IMR-90 (cell line): ENCODE measurements around the gene DUOX1. TPM values are rescaled to one million over a fixed set of nuclear protein-coding genes. Genes with fewer than 3 reads are reported as not detected.

ENCODE experiments used
- ATAC-seq: fragments of 200-7000 bp; cut with Tn5 transposase; 2 replicates; pipeline ENCODE4 v1.9.1; 2020; ENCODE audit warnings: low read depth, mild to moderate bottlenecking, moderate library complexity
- BruUV-seq: library from RNA; stranded (reverse); fragments of 400-500 nt; replicated peaks from 2 replicates; lab custom pipeline; 2021; lab: Mats Ljungman, UMichigan
- CTCF ChIA-PET: fragments of 300-600 bp; formaldehyde crosslinking; extraction: SDS; loops from one replicate; lab custom pipeline; 2021; ENCODE audit warnings: antibody characterized with exemption; lab: Yijun Ruan, JAX
- POLR2A ChIA-PET: fragments of 300-600 bp; sonication (Branson Sonifier 250); formaldehyde crosslinking; loops from one replicate; lab custom pipeline; 2022; ENCODE audit warnings: antibody characterized with exemption; ENCODE audit not compliant: unreplicated experiment; lab: Charles Lee
- DNase-seq: peaks from one replicate; pipeline ENCODE4 v3.0.0; 2013
- H2AFZ ChIP-seq: replicated peaks from 2 replicates; pipeline ENCODE3; 2013; ENCODE audit warnings: low read length, mild to moderate bottlenecking; ENCODE audit not compliant: poor library complexity
- H2AK5ac ChIP-seq: 2 replicates; pipeline ENCODE4 v1.6.1; 2013; ENCODE audit warnings: low read depth, low read length, inconsistent platforms
- H2AK9ac ChIP-seq: replicated peaks from 2 replicates; pipeline ENCODE3; 2013; ENCODE audit warnings: mild to moderate bottlenecking, low read depth, low read length, moderate library complexity; ENCODE audit not compliant: poor library complexity
- H2BK120ac ChIP-seq: 2 replicates; pipeline ENCODE4 v1.6.1; 2013; ENCODE audit warnings: low read depth, low read length, inconsistent platforms
- H2BK15ac ChIP-seq: 3 replicates; pipeline ENCODE4 v1.6.1; 2013; ENCODE audit warnings: low read depth, low read length, inconsistent platforms
- H2BK20ac ChIP-seq: 2 replicates; pipeline ENCODE4 v1.6.1; 2013; ENCODE audit warnings: low read depth, mild to moderate bottlenecking, inconsistent platforms, low read length, moderate library complexity
- H2BK5ac ChIP-seq: 2 replicates; pipeline ENCODE4 v1.6.1; 2013; ENCODE audit warnings: mild to moderate bottlenecking, low read depth, low read length, inconsistent platforms; ENCODE audit not compliant: poor library complexity, severe bottlenecking
- H3K14ac ChIP-seq: replicated peaks from 2 replicates; pipeline ENCODE4 v1.6.1; 2013; ENCODE audit warnings: low read depth, low read length, inconsistent platforms
- H3K18ac ChIP-seq: 2 replicates; pipeline ENCODE4 v1.6.1; 2013; ENCODE audit warnings: low read depth, low read length, control low read depth
- H3K23ac ChIP-seq: 2 replicates; pipeline ENCODE4 v1.6.1; 2013; ENCODE audit warnings: low read depth, low read length, inconsistent platforms
- H3K27ac ChIP-seq: 2 replicates; pipeline ENCODE4 v1.5.1; 2013; ENCODE audit warnings: mild to moderate bottlenecking, control low read depth, low read length; ENCODE audit not compliant: insufficient read depth
- H3K27me3 ChIP-seq: 2 replicates; pipeline ENCODE4 v1.6.1; 2013; ENCODE audit warnings: low read length; ENCODE audit not compliant: control insufficient read depth, insufficient read depth
- H3K36me3 ChIP-seq: 2 replicates; pipeline ENCODE4 v1.6.1; 2013; ENCODE audit warnings: low read length, mixed read lengths; ENCODE audit not compliant: control insufficient read depth, insufficient read depth
- H3K4ac ChIP-seq: 2 replicates; pipeline ENCODE4 v1.6.1; 2013; ENCODE audit warnings: low read depth, low read length, inconsistent platforms
- H3K4me1 ChIP-seq: 2 replicates; pipeline ENCODE4 v1.6.1; 2013; ENCODE audit warnings: low read length, mixed read lengths; ENCODE audit not compliant: control insufficient read depth, insufficient read depth
- H3K4me2 ChIP-seq: 2 replicates; pipeline ENCODE4 v1.6.1; 2013; ENCODE audit warnings: low read depth, mild to moderate bottlenecking, control low read depth, low read length, moderate library complexity
- H3K4me3 ChIP-seq: 2 replicates; pipeline ENCODE4 v1.5.1; 2013; ENCODE audit warnings: low read depth, mild to moderate bottlenecking, control low read depth, low read length, moderate library complexity; ENCODE audit not compliant: insufficient read depth
- H3K56ac ChIP-seq: 2 replicates; pipeline ENCODE4 v1.6.1; 2013; ENCODE audit warnings: low read length, inconsistent platforms; ENCODE audit not compliant: insufficient read depth; ENCODE audit errors: extremely low read depth
- H3K79me1 ChIP-seq, 2 experiments: 2 replicates each; pipeline ENCODE4 v1.6.1; 2013; ENCODE audit warnings: low read length in 2 of 2, inconsistent platforms in 1 of 2, low read depth in 1 of 2
- H3K9ac ChIP-seq: 2 replicates; pipeline ENCODE4 v1.6.1; 2013; ENCODE audit warnings: low read depth, low read length, control low read depth
- H3K9me1 ChIP-seq: 2 replicates; pipeline ENCODE4 v1.6.1; 2013; ENCODE audit warnings: low read length, inconsistent platforms; ENCODE audit not compliant: insufficient read depth
- H3K9me3 ChIP-seq: 2 replicates; pipeline ENCODE4 v1.6.1; 2013; ENCODE audit warnings: low read length; ENCODE audit not compliant: control insufficient read depth, insufficient read depth
- H4K20me1 ChIP-seq: 2 replicates; pipeline ENCODE4 v1.6.1; 2013; ENCODE audit warnings: low read length, inconsistent platforms; ENCODE audit not compliant: insufficient read depth
- H4K5ac ChIP-seq: 2 replicates; pipeline ENCODE4 v1.6.1; 2013; ENCODE audit warnings: mild to moderate bottlenecking, low read depth, low read length, control low read depth
- H4K8ac ChIP-seq, 2 experiments: 2 replicates each; pipeline ENCODE4 v1.6.1; 2013; ENCODE audit warnings: low read depth in 2 of 2, low read length in 2 of 2, control low read depth in 1 of 2, inconsistent platforms in 1 of 2
- H4K91ac ChIP-seq: 2 replicates; pipeline ENCODE4 v1.6.1; 2013; ENCODE audit warnings: low read depth, low read length, inconsistent platforms; ENCODE audit not compliant: insufficient read depth
- BHLHE40 ChIP-seq: fragments of 150-350 bp; IDR thresholded peaks from 2 replicates; pipeline ENCODE4 v1.6.1; 2016; ENCODE audit warnings: mild to moderate bottlenecking, low read depth, low read length
- CTCF ChIP-seq: conservative IDR thresholded peaks from 2 replicates; pipeline ENCODE4 v1.5.1; 2012; ENCODE audit warnings: mild to moderate bottlenecking, low read depth, low read length, improper control_type of control experiment
- RAD21 ChIP-seq: IDR thresholded peaks from 2 replicates; pipeline ENCODE4 v1.6.1; 2012; ENCODE audit warnings: low read length, improper control_type of control experiment
- SMC3 ChIP-seq: fragments of 150-350 bp; IDR thresholded peaks from 2 replicates; pipeline ENCODE4 v1.6.1; 2016; ENCODE audit warnings: low read depth, mild to moderate bottlenecking, antibody characterized with exemption, low read length, moderate library complexity
- WGBS, 2 experiments: methylation state at CpG; one replicate each; pipeline versions ENCODE4 v1.1.5 to v1.1.7; 2013; ENCODE audit warnings: missing lambda C conversion rate in 2 of 2; ENCODE audit not compliant: insufficient read length in 1 of 2; ENCODE audit errors: extremely low coverage in 2 of 2; 5-methylcytosine and 5-hydroxymethylcytosine counted together
- dilution Hi-C: fragments of 300-500 bp; cut with HindIII; formaldehyde crosslinking; loops from one replicate; pipeline ENCODE4 v1.14.3; 2018; ENCODE audit warnings: low sequenced_read_pairs; ENCODE audit not compliant: unreplicated experiment
- in situ Hi-C: fragments of 300-500 bp; cut with MboI; formaldehyde crosslinking; loops from 3 replicates; pipeline ENCODE4 v1.14.3; 2019; ENCODE audit warnings: low sequenced_read_pairs, inconsistent platforms, mixed read lengths
- intact Hi-C: fragments of 100-400 bp; cut with micrococcal nuclease; formaldehyde crosslinking; loops from 2 replicates; pipeline ENCODE4 v1.10.0; 2022
- polyA plus RNA-seq, 3 experiments: library from polyadenylated mRNA; depleted of rRNA; stranded (reverse); fragments of >200 nt; gene quantifications; 2 replicates each; pipeline ENCODE4 v1.2.3, GENCODE V29; 2012; ENCODE audit warnings: low replicate concordance in 1 of 3
- total RNA-seq: library from RNA; depleted of rRNA; stranded (reverse); fragments of >200 nt; gene quantifications from 2 replicates; pipeline ENCODE4 v1.2.3, GENCODE V29; 2012

The DUOX1 gene
- total and polyA plus RNA-seq, 2 of the 4 experiments (the other 2 are of a cell fraction): not detected

- H2BK20ac ChIP-seq: no peak overlapping the region
- no peak overlapping the region for H2AK9ac ChIP-seq
- no peak overlapping the region for H3K4me2 ChIP-seq
- intact Hi-C loops (no loop called here), dilution Hi-C loops (no loop called here), in situ Hi-C loops (no loop called here)
- no peaks in the 10 kb centered on the region for H3K9me3 ChIP-seq
- H3K14ac ChIP-seq: no peak overlapping the region
- H3K56ac ChIP-seq: no peak overlapping the region
- no peak overlapping the region for H2BK120ac ChIP-seq
- peaks cover 58% of the 10 kb centered on the region for H3K27me3 ChIP-seq
- H3K23ac ChIP-seq: no peak overlapping the region
- no peak overlapping the region for H4K5ac ChIP-seq
- H4K8ac ChIP-seq: no peak overlapping the region
- H3K18ac ChIP-seq: no peak overlapping the region
- H2AFZ ChIP-seq: no peak overlapping the region
- H3K4me3 ChIP-seq: no peak overlapping the region
- ChIA-PET CTCF (interaction anchor here (0.6 to 1.2 kb wide), 5 partner anchors 9 to 273 kb away, joined by 3 to 16 read pairs (median 3); no protein-coding TSS in a partner anchor), POLR2A (no interaction called here)
- no peak overlapping the region for H3K4ac ChIP-seq
- no peaks in the 10 kb centered on the region for H3K79me1 ChIP-seq
- H3K9me1 ChIP-seq: no peaks in the 10 kb centered on the region
- no peak overlapping the region for H3K9ac ChIP-seq
- H2BK5ac ChIP-seq: no peak overlapping the region
- no peak overlapping the region for H4K91ac ChIP-seq
- H2AK5ac ChIP-seq: no peak overlapping the region
- ATAC-seq (no peak), DNase-seq (peak; percentile 36)
- no peak overlapping the region for H2BK15ac ChIP-seq
- no peaks in the 10 kb centered on the region for H4K20me1 ChIP-seq
- peaks cover 3% of the 10 kb centered on the region for H3K4me1 ChIP-seq
- H3K27ac ChIP-seq: no peak overlapping the region
- WGBS, 2 experiments: no CpG with 5 or more reads among the region's 2 CpGs
- TF ChIP-seq CTCF (peak; percentile 68), RAD21 (peak; percentile 58), SMC3 (peak; percentile 57), BHLHE40 (no peak)
- BruUV-seq: no TSS peak
- no peaks in the 10 kb centered on the region for H3K36me3 ChIP-seq
Observed at GRCh38 chr15:45126535-45127158, 3.1 kb upstream of the DUOX1 start.
